Thyroid gland (tissue), 4 donors: ENCODE data around the gene PROX2.

Experiments used
- POLR2A ChIP-seq, 2 donors: fragments of 450-650 bp; IDR thresholded peaks; one replicate each; pipeline ENCODE4 v1.6.1; 2017; ENCODE audit warnings: antibody characterized with exemption in 2 of 2, mild to moderate bottlenecking in 2 of 2, moderate library complexity in 1 of 2
- TF ChIP-seq, protein P1 (sequence below), 6 experiments: fragments of 200-600 bp in 3 of 6; fragments of 450-650 bp in 3 of 6; sonication (generic) in 3 of 6; IDR thresholded peaks; one replicate each; pipeline ENCODE4 v1.5.1; 2016 to 2019; ENCODE audit warnings: antibody characterized with exemption in 6 of 6, mild to moderate bottlenecking in 2 of 6, inconsistent platforms in 1 of 6, moderate library complexity in 1 of 6

DNA sequence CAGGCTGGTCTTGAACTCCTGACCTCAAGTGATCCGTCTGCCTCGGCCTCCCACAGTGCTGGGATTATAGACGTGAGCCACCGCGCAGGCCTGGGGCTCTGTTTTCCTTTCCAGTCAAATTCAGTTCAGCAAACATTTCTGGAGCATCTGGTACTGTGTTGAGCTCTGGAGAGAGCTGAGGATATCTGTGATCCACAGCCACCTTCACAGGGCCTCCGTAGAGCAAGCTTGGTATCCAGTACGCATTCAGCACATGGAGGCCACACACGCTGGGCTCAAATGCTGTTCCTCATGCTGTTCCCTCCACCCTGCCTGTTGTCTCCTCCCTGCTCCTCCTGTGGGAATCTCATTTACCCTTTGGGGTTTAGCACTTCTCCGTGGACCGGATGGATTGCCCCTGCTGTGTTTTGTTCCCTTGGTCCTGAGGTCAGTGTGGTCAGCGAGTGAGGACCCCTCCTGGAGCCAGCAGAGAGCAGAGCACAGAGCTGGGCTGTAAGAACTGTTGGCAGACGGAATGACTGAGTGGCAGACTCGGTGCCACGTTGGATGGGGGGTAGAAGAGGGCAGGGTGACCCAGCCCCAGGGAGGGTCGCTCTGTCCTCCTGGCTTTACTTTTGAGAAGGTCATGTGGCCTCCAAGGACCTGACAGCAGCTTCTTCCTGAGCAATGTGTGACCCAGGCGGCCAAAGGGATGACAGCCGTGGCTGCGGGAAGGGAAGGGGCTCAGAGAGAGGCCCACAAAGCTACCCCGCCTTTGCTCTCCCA, 46.2 kb upstream of the PROX2 start:
- TF ChIP-seq, protein P1, sequence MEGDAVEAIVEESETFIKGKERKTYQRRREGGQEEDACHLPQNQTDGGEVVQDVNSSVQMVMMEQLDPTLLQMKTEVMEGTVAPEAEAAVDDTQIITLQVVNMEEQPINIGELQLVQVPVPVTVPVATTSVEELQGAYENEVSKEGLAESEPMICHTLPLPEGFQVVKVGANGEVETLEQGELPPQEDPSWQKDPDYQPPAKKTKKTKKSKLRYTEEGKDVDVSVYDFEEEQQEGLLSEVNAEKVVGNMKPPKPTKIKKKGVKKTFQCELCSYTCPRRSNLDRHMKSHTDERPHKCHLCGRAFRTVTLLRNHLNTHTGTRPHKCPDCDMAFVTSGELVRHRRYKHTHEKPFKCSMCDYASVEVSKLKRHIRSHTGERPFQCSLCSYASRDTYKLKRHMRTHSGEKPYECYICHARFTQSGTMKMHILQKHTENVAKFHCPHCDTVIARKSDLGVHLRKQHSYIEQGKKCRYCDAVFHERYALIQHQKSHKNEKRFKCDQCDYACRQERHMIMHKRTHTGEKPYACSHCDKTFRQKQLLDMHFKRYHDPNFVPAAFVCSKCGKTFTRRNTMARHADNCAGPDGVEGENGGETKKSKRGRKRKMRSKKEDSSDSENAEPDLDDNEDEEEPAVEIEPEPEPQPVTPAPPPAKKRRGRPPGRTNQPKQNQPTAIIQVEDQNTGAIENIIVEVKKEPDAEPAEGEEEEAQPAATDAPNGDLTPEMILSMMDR (IDR thresholded peaks at IDR 0.05) = no peak
- TF ChIP-seq POLR2A (IDR thresholded peaks at IDR 0.05) = no peak
